GM12878 (cell line): ENCODE measurements around the gene ASCC2. TPM values are rescaled to one million over a fixed set of nuclear protein-coding genes. Genes with fewer than 3 reads are reported as not detected.
A peak's percentile ranks its signal among the peaks of the same experiment; 100 is the strongest.

Experiments
- CHD2 ChIP-seq: IDR thresholded peaks from 2 replicates; pipeline ENCODE4 v1.6.1; 2011; ENCODE audit warnings: low read depth, low read length, improper control_type of control experiment, borderline replicate concordance
- CREB1 ChIP-seq: IDR thresholded peaks from 2 replicates; pipeline ENCODE4 v1.6.1; 2012; ENCODE audit warnings: low read depth, mild to moderate bottlenecking, inconsistent platforms
- E2F4 ChIP-seq: IDR thresholded peaks from 2 replicates; pipeline ENCODE4 v1.6.1; 2012; ENCODE audit warnings: low read depth, low read length, improper control_type of control experiment
- EED ChIP-seq: sonication (generic); IDR thresholded peaks from 2 replicates; pipeline ENCODE4 v1.6.1; 2016; ENCODE audit warnings: antibody characterized with exemption, low read depth
- ETV6 ChIP-seq, 2 experiments: fragments of 450-650 bp in 1 of 2; IDR thresholded peaks in 1 of 2; conservative IDR thresholded peaks in 1 of 2; 2 replicates each; pipeline ENCODE4 v1.6.1; 2014; ENCODE audit warnings: antibody characterized with exemption in 1 of 2, borderline replicate concordance in 1 of 2, low read depth in 1 of 2, mild to moderate bottlenecking in 1 of 2, moderate library complexity in 1 of 2
- HCFC1 ChIP-seq: fragments of 150-350 bp; IDR thresholded peaks from 2 replicates; pipeline ENCODE4 v1.6.1; 2014; ENCODE audit warnings: low read length
- LARP7 ChIP-seq: fragments of 450-650 bp; IDR thresholded peaks from 2 replicates; pipeline ENCODE4 v1.6.1; 2017; ENCODE audit warnings: mild to moderate bottlenecking
- MEF2B ChIP-seq: fragments of 450-650 bp; IDR thresholded peaks from 2 replicates; pipeline ENCODE4 v1.6.1; 2018; ENCODE audit warnings: mild to moderate bottlenecking, moderate library complexity; ENCODE audit not compliant: partially characterized antibody, poor library complexity, severe bottlenecking
- MTA2 ChIP-seq: fragments of 450-650 bp; IDR thresholded peaks from 2 replicates; pipeline ENCODE4 v1.6.1; 2016; ENCODE audit warnings: low read depth, mild to moderate bottlenecking, moderate library complexity
- PML ChIP-seq: IDR thresholded peaks from 2 replicates; pipeline ENCODE4 v1.6.1; 2012; ENCODE audit warnings: low read length, inconsistent platforms
- POLR2A ChIP-seq: IDR thresholded peaks from 2 replicates; pipeline ENCODE4 v1.6.1; 2011; ENCODE audit warnings: low read depth, mild to moderate bottlenecking, low read length
- RELB ChIP-seq: fragments of 450-650 bp; IDR thresholded peaks from 2 replicates; pipeline ENCODE4 v1.6.1; 2017; ENCODE audit warnings: low read depth, mild to moderate bottlenecking, moderate library complexity
- RFX5 ChIP-seq: IDR thresholded peaks from 2 replicates; pipeline ENCODE4 v1.6.1; 2011; ENCODE audit warnings: low read depth, low read length, improper control_type of control experiment
- SIN3A ChIP-seq: IDR thresholded peaks from 2 replicates; pipeline ENCODE4 v1.6.1; 2012; ENCODE audit warnings: low read depth, low read length, improper control_type of control experiment
- STAT1 ChIP-seq: fragments of 450-650 bp; conservative IDR thresholded peaks from 2 replicates; pipeline ENCODE4 v1.6.1; 2014; ENCODE audit warnings: antibody characterized with exemption, mild to moderate bottlenecking
- TCF3 ChIP-seq: IDR thresholded peaks from 2 replicates; pipeline ENCODE4 v1.6.1; 2012; ENCODE audit warnings: low read depth, mild to moderate bottlenecking, low read length, borderline replicate concordance; ENCODE audit not compliant: insufficient read depth
- ZNF217 ChIP-seq: fragments of 450-650 bp; IDR thresholded peaks from 2 replicates; pipeline ENCODE4 v1.6.1; 2017; ENCODE audit warnings: antibody characterized with exemption, mild to moderate bottlenecking
- polyA plus RNA-seq, 11 experiments: library from polyadenylated mRNA; depleted of rRNA in 4 of 11; unstranded in 6 of 11; stranded (reverse) in 5 of 11; fragments of >200 nt; fragmentation: Nextera tagmentation in 4 of 11; fragmentation: Illumina TruSeq in 1 of 11; extraction: Ambion mirVana in 4 of 11; extraction: Trizol in 1 of 11; gene quantifications; 1 replicate in 1 of 11; 2 replicates in 10 of 11; pipeline versions ENCODE4 v1.2.1 to v1.2.3, GENCODE V29; 2011 to 2016; ENCODE audit warnings: inconsistent platforms in 2 of 11, missing spikeins in 2 of 11, low read depth in 1 of 11
- total RNA-seq, 4 experiments: library from RNA; depleted of rRNA in 3 of 4; stranded (reverse); fragments of >200 nt in 3 of 4; fragmentation: Illumina TruSeq in 1 of 4; extraction: Trizol in 1 of 4; gene quantifications; 2 replicates each; pipeline versions ENCODE4 v1.2.1 to v1.2.3, GENCODE V29; 2013 to 2021
- TF ChIP-seq, protein P1 (sequence below): IDR thresholded peaks from 2 replicates; pipeline ENCODE4 v1.6.1; 2012; ENCODE audit warnings: low read length, inconsistent platforms
- TF ChIP-seq, protein P2 (sequence below): fragments of 150-350 bp; IDR thresholded peaks from 2 replicates; pipeline ENCODE4 v1.6.1; 2014; ENCODE audit warnings: mild to moderate bottlenecking, low read depth, low read length
- TF ChIP-seq, protein P3 (sequence below): IDR thresholded peaks from 2 replicates; pipeline ENCODE4 v1.6.1; 2012; ENCODE audit warnings: low read depth, low read length, improper control_type of control experiment

Gene ASCC2
- total and polyA plus RNA-seq, 10 of the 15 experiments (the other 5 are each of a cell fraction or from before 2014, with no cell fraction given) = 5.3 to 91.4 (median 56.5) TPM

- TF ChIP-seq RELB = peak; percentile 59; the same call in 1 of the 2 replicates
- TF ChIP-seq E2F4 = no peak
- peak; percentile 82 for TF ChIP-seq LARP7
- peak; percentile 56; the same call in 1 of the 2 replicates for TF ChIP-seq CREB1
- 0 out of 2 replicates have a peak, but pooled peaks have one; percentile 20 for TF ChIP-seq SIN3A
- TF ChIP-seq, protein P1, sequence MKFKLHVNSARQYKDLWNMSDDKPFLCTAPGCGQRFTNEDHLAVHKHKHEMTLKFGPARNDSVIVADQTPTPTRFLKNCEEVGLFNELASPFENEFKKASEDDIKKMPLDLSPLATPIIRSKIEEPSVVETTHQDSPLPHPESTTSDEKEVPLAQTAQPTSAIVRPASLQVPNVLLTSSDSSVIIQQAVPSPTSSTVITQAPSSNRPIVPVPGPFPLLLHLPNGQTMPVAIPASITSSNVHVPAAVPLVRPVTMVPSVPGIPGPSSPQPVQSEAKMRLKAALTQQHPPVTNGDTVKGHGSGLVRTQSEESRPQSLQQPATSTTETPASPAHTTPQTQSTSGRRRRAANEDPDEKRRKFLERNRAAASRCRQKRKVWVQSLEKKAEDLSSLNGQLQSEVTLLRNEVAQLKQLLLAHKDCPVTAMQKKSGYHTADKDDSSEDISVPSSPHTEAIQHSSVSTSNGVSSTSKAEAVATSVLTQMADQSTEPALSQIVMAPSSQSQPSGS = no peak
- TF ChIP-seq ZNF217 = no peak
- TF ChIP-seq RFX5 = no peak
- no peak for TF ChIP-seq STAT1
- TF ChIP-seq MTA2 = peak; percentile 31; the same call in 1 of the 2 replicates
- TF ChIP-seq TCF3 = no peak
- TF ChIP-seq HCFC1 = no peak; the same call in none of the 2 replicates
- TF ChIP-seq ETV6 (conservative IDR thresholded peaks at IDR 0.05 in 1 of 2, IDR thresholded peaks at IDR 0.05 in 1 of 2; ENCODE audit: borderline replicate concordance in 1 of 2, low read depth in 1 of 2) = peak in 1 of 2 experiments; percentile 18; a peak in 1 of 4 replicates
- peak; percentile 47; the same call in 1 of the 2 replicates for TF ChIP-seq EED
- TF ChIP-seq MEF2B = peak; percentile 11
- TF ChIP-seq, protein P2, sequence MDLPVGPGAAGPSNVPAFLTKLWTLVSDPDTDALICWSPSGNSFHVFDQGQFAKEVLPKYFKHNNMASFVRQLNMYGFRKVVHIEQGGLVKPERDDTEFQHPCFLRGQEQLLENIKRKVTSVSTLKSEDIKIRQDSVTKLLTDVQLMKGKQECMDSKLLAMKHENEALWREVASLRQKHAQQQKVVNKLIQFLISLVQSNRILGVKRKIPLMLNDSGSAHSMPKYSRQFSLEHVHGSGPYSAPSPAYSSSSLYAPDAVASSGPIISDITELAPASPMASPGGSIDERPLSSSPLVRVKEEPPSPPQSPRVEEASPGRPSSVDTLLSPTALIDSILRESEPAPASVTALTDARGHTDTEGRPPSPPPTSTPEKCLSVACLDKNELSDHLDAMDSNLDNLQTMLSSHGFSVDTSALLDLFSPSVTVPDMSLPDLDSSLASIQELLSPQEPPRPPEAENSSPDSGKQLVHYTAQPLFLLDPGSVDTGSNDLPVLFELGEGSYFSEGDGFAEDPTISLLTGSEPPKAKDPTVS = no peak
- no peak for TF ChIP-seq CHD2
- TF ChIP-seq PML = peak; percentile 89
- TF ChIP-seq, protein P3, sequence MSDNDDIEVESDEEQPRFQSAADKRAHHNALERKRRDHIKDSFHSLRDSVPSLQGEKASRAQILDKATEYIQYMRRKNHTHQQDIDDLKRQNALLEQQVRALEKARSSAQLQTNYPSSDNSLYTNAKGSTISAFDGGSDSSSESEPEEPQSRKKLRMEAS = no peak
- TF ChIP-seq POLR2A = peak; percentile 90
- TF ChIP-seq, all 136 proteins: peak for 42
Measured at GRCh38 chr22:29837741-29838598, at the start of gene ASCC2 (continued).
